IgD-negative memory B cell (primary cell): ENCODE measurements around the gene ERICH6B. TPM values are rescaled to one million over a fixed set of nuclear protein-coding genes. Genes with fewer than 3 reads are reported as not detected.
A peak's percentile ranks its signal among the peaks of the same experiment; 100 is the strongest.

ENCODE experiments used
- H3K27ac Mint-ChIP-seq, 3 donors: one replicate each; pipeline ENCODE4 v1.8.0; 2020 to 2022; ENCODE audit warnings: mild to moderate bottlenecking in 3 of 3, mixed read lengths in 3 of 3, moderate library complexity in 1 of 3
- H3K27me3 Mint-ChIP-seq: one replicate; pipeline ENCODE4 v1.8.0; 2021; ENCODE audit warnings: mixed read lengths
- H3K36me3 Mint-ChIP-seq: one replicate; pipeline ENCODE4 v1.8.0; 2020; ENCODE audit warnings: mild to moderate bottlenecking, mixed read lengths
- H3K4me1 Mint-ChIP-seq, 3 donors: one replicate each; pipeline ENCODE4 v1.8.0; 2020 to 2022; ENCODE audit warnings: mixed read lengths in 3 of 3, mild to moderate bottlenecking in 1 of 3
- H3K4me3 Mint-ChIP-seq, 4 donors: one replicate each; pipeline ENCODE4 v1.8.0; 2020 to 2022; ENCODE audit warnings: mild to moderate bottlenecking in 4 of 4, mixed read lengths in 4 of 4, moderate library complexity in 3 of 4
- H3K9me3 Mint-ChIP-seq, 3 donors: one replicate each; pipeline ENCODE4 v1.8.0; 2020 to 2021; ENCODE audit warnings: mixed read lengths in 3 of 3, mild to moderate bottlenecking in 1 of 3
- polyA plus RNA-seq: library from polyadenylated mRNA; unstranded; fragments of 300-500 nt; fragmentation: Illumina TruSeq; gene quantifications from one replicate; pipeline ENCODE4 v1.2.3, GENCODE V29; 2021

ERICH6B gene
- polyA plus RNA-seq, 1 donor from 2014 or later, result 0.45 TPM

GRCh38 chr13:45540864-45541263 is 74.7 kb downstream of the ERICH6B start:
- no peak overlapping the region for H3K4me3 Mint-ChIP-seq
- H3K27ac Mint-ChIP-seq, result peak overlapping the region in 1 of 3 donors; percentile 19
- H3K27me3 Mint-ChIP-seq, result no peaks in the 10 kb centered on the region
- peaks cover 1% of the 10 kb centered on the region for H3K36me3 Mint-ChIP-seq
- H3K4me1 Mint-ChIP-seq, result peaks cover 0 to 2% (median under 1%) of the 10 kb centered on the region in 3 donors
- H3K9me3 Mint-ChIP-seq, result no peaks in the 10 kb centered on the region

DNA sequence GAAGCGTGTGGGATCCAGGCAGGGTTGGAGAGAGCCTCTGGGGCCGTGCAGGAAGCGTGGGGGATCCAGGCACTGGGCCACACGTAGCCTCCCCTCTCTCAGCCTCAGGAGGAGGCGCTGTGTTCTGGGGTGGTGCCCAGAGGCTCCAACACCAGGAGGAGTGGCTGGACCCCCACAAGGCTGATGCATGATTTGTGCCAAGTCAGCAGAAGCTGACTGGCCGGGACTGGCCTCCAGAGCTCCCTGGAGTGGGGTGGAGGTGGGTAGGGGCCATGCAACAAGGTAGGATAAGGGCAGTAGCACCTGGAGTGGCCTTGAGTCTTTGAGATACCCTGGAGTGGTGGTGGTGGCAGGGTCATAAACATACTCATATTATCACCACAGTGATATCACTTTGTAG is 75.3 kb downstream of the ERICH6B start:
- Mint-ChIP-seq H3K27me3 (no peaks in the 10 kb centered on the region), H3K27ac (peak overlapping the region in 1 of 3 donors; percentile 23), H3K4me3 (no peak overlapping the region), H3K4me1 (peaks cover 0 to 2% (median 0%) of the 10 kb centered on the region in 3 donors), H3K9me3 (no peaks in the 10 kb centered on the region), H3K36me3 (peaks cover 1% of the 10 kb centered on the region)

- Mint-ChIP-seq H3K27me3 (no peaks in the 10 kb centered on the region), H3K4me1 (peaks cover 0 to 2% (median 0%) of the 10 kb centered on the region in 3 donors), H3K36me3 (peaks cover 1% of the 10 kb centered on the region), H3K4me3 (no peak overlapping the region), H3K9me3 (no peaks in the 10 kb centered on the region), H3K27ac (no peak overlapping the region)
Measured at GRCh38 chr13:45538382-45538781, 77.2 kb downstream of the ERICH6B start.

GRCh38 chr13:45537516-45537915 is 78.0 kb downstream of the ERICH6B start:
- no peaks in the 10 kb centered on the region for H3K27me3 Mint-ChIP-seq
- H3K36me3 Mint-ChIP-seq, result peaks cover 7% of the 10 kb centered on the region
- peaks cover 0 to 2% (median 0%) of the 10 kb centered on the region in 3 donors for H3K4me1 Mint-ChIP-seq
- peak overlapping the region in 1 of 3 donors; percentile 63 for H3K27ac Mint-ChIP-seq
- no peaks in the 10 kb centered on the region for H3K9me3 Mint-ChIP-seq
- no peak overlapping the region for H3K4me3 Mint-ChIP-seq

DNA sequence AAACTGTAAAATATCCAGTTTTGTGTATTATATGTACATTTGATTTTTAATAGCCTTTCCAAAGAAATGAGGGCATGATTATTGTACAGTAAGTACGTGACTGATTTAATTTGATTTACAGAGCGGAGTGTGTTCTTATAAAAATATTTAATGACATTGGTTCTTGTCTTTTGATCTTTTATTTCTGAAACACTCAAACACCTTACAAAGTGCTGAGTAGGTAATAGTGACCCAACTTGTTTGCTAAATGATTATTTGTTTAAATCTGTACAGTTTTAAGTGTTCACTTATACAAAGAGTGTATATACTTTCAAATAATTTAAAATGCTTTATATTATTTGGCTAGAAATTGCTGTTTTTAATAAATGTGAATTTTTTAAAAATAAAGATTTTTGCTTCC is 79.3 kb downstream of the ERICH6B start:
- no peaks in the 10 kb centered on the region for H3K27me3 Mint-ChIP-seq
- H3K36me3 Mint-ChIP-seq, result peaks cover 5% of the 10 kb centered on the region
- peaks cover 0 to 2% (median 0%) of the 10 kb centered on the region in 3 donors for H3K4me1 Mint-ChIP-seq
- H3K4me3 Mint-ChIP-seq, result no peak overlapping the region
- no peaks in the 10 kb centered on the region for H3K9me3 Mint-ChIP-seq
- no peak overlapping the region for H3K27ac Mint-ChIP-seq

- peaks cover 5% of the 10 kb centered on the region for H3K36me3 Mint-ChIP-seq
- H3K9me3 Mint-ChIP-seq, result no peaks in the 10 kb centered on the region
- peaks cover 0 to 2% (median 0%) of the 10 kb centered on the region in 3 donors for H3K4me1 Mint-ChIP-seq
- no peaks in the 10 kb centered on the region for H3K27me3 Mint-ChIP-seq
- H3K4me3 Mint-ChIP-seq, result peak overlapping the region in 1 of 4 donors; percentile 65
- no peak overlapping the region for H3K27ac Mint-ChIP-seq
Measured at GRCh38 chr13:45534604-45535003, 80.9 kb downstream of the ERICH6B start.

DNA sequence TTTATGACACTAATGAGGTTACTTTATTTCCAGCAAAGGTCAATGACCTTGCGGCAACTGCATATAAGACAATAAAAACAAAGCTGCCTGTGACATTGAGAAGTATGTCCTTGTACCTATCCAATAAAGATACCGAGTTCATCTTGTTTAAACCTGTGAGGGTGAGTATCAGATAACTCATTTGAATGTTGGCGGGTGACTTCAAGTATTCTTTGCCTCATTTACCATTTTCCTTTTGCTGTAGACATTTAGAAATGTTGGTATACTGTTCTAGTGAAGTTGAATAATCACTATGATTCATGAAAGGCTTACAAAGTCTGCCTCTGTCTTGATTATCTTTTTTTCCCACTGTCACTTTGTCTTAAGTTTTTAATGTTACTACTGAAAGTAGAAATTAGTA is 85.8 kb downstream of the ERICH6B start:
- Mint-ChIP-seq H3K27ac (no peak overlapping the region), H3K36me3 (peaks cover 16% of the 10 kb centered on the region), H3K4me1 (no peaks in the 10 kb centered on the region), H3K4me3 (no peak overlapping the region), H3K27me3 (no peaks in the 10 kb centered on the region), H3K9me3 (no peaks in the 10 kb centered on the region)

DNA sequence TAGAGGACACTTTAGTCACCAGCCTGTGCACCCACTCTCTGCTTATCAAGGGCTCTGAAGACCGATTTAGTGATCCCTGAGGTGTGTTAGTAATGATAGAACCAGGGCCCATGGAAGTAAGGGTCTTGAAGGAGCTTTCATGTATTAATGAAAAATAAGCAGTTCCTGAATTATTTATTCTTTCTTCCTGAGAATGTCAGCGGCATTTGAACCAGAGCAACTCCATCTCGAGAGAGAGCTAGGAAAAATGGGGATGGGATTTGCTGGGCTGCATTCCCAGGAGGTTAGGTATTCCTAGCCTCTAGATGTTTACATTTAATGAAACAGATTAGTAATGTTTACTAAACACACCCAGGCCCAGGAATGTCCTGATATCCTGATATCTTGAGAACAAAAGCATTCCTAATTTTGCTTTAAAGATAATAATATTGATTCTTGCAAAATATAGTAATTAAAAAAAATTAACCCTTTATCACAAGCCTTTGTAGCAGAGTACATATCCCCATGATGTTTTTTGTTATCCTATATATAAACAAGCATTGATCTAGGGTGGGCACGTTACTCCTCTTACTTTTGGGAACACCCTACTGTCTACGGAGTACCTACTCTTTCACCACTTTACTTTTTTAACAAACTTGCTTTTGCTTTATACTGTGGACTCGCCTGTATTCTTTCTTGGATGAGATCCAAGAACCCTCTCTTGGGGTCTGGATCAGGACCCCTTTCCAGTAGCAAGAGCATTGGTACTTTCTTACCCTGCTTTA is 87.7 kb downstream of the ERICH6B start:
- Mint-ChIP-seq H3K27me3 (no peaks in the 10 kb centered on the region), H3K27ac (no peak overlapping the region), H3K4me3 (no peak overlapping the region), H3K9me3 (no peaks in the 10 kb centered on the region), H3K4me1 (no peaks in the 10 kb centered on the region), H3K36me3 (peaks cover 15% of the 10 kb centered on the region)

- Mint-ChIP-seq H3K9me3 (no peaks in the 10 kb centered on the region), H3K36me3 (peaks cover 18% of the 10 kb centered on the region), H3K4me3 (no peak overlapping the region), H3K27me3 (no peaks in the 10 kb centered on the region), H3K4me1 (peaks cover 0 to 2% (median 0%) of the 10 kb centered on the region in 3 donors), H3K27ac (peak overlapping the region in 2 of 3 donors; percentile 23 to 73)
Measured at GRCh38 chr13:45522571-45522970, 93.0 kb downstream of the ERICH6B start.

DNA sequence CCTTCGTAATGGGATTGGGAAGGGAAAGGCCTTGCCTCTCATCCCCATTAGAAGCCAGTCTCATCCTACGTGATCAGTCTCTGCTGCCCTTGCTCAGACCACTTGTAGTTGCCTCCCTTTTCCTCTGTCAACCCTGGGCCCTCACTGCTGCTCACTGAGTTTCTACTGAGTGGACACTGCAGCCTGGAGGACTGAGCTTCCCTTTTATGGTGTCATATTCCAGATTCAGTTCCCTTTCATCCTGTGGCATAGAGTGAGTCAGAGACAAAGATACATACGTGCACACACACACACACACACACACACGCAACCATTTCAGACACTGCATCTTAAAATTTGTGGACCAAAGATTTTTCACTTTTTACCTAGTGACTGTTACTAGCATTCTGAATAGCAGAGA is 94.2 kb downstream of the ERICH6B start:
- Mint-ChIP-seq H3K4me3 (no peak overlapping the region), H3K27ac (no peak overlapping the region), H3K9me3 (no peaks in the 10 kb centered on the region), H3K4me1 (peaks cover 0 to 2% (median 0%) of the 10 kb centered on the region in 3 donors), H3K36me3 (peaks cover 16% of the 10 kb centered on the region), H3K27me3 (no peaks in the 10 kb centered on the region)

DNA sequence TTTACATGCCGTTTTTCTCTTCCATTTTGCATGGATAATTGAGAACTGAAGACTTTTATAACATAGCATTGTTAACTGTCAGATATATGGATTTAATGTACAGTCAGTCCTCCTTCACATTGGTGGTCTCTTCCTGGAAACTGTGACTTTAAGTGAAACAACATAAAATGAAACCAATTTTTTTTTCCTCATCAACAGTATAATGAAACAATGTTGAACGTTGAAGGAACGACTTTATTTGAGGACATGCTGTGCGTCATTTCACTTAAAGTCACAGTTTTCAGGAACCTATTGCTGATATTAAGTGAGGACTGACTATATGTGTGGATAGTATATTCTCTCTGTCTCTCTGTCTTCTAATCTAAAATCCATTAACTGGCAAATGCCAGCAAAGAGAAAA is 96.0 kb downstream of the ERICH6B start:
- no peaks in the 10 kb centered on the region for H3K9me3 Mint-ChIP-seq
- H3K27me3 Mint-ChIP-seq, result no peaks in the 10 kb centered on the region
- peaks cover 0 to 2% (median 0%) of the 10 kb centered on the region in 3 donors for H3K4me1 Mint-ChIP-seq
- peak overlapping the region in 1 of 3 donors; percentile 64 for H3K27ac Mint-ChIP-seq
- H3K4me3 Mint-ChIP-seq, result no peak overlapping the region
- H3K36me3 Mint-ChIP-seq, result peaks cover 6% of the 10 kb centered on the region

- Mint-ChIP-seq H3K9me3 (no peaks in the 10 kb centered on the region), H3K27me3 (no peaks in the 10 kb centered on the region), H3K36me3 (peaks cover 6% of the 10 kb centered on the region), H3K4me1 (peaks cover 0 to 2% (median 0%) of the 10 kb centered on the region in 3 donors), H3K27ac (peak overlapping the region in 1 of 3 donors; percentile 76), H3K4me3 (no peak overlapping the region)
Measured at GRCh38 chr13:45518525-45519245, 96.9 kb downstream of the ERICH6B start.

DNA sequence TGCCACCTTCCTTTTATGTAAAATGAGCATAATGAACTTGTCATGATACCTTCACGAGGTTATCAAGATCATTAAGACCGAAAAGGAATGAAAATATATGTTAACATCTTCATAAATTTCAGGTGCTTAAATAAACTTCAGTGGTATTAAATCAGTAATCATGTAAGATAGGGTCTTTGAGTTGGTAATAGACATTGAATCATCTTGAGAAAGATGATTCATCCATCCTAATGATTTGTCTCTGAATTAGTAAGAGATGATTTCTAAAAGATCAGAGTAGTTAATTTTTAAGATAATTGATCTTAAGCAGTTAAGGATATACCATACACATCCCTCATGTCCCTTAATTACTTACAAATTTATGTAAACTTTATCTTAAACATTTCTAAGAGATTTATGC is 98.8 kb downstream of the ERICH6B start:
- H3K9me3 Mint-ChIP-seq, result no peaks in the 10 kb centered on the region
- no peak overlapping the region for H3K27ac Mint-ChIP-seq
- peaks cover 0 to 2% (median 0%) of the 10 kb centered on the region in 3 donors for H3K4me1 Mint-ChIP-seq
- H3K4me3 Mint-ChIP-seq, result no peak overlapping the region
- peaks cover 6% of the 10 kb centered on the region for H3K36me3 Mint-ChIP-seq
- no peaks in the 10 kb centered on the region for H3K27me3 Mint-ChIP-seq

DNA sequence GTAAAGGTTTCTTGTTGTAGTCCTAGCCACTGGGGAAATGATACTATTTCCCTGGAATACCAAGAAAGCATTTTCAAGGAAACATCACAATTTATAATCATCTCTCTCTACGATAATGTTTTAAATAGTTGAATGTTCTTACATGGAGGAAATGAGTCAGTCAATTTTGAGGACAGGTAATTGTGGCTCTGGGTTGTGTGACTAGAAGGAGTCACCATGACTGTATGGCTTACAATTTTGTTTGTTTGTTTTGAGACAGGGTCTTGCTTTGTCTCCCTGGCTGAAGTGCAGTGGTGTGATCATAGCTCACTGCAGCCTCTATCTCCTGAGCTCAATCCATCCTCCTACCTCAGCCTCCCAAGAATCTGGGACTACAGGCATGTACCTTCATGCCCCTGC is 103.4 kb downstream of the ERICH6B start:
- Mint-ChIP-seq H3K36me3 (peaks cover 4% of the 10 kb centered on the region), H3K4me3 (no peak overlapping the region), H3K9me3 (no peaks in the 10 kb centered on the region), H3K27ac (peak overlapping the region in 1 of 3 donors; percentile 57), H3K4me1 (peaks cover 11 to 16% (median 11%) of the 10 kb centered on the region in 3 donors), H3K27me3 (no peaks in the 10 kb centered on the region)

- Mint-ChIP-seq H3K4me1 (peaks cover 11 to 16% (median 11%) of the 10 kb centered on the region in 3 donors), H3K4me3 (no peak overlapping the region), H3K36me3 (peaks cover 4% of the 10 kb centered on the region), H3K9me3 (no peaks in the 10 kb centered on the region), H3K27ac (peak overlapping the region in 1 of 3 donors; percentile 57), H3K27me3 (no peaks in the 10 kb centered on the region)
Measured at GRCh38 chr13:45511310-45512097, 104.0 kb downstream of the ERICH6B start.
